Stimulated activated CD4-positive, alpha-beta T cell treated with anti-CD3 and anti-CD28 coated beads, Interleukin-2, amount 100 ng/mL, for 4 hours (primary cell): ENCODE results near the gene MAP2K7.
"Not testable (repeated sequence)": the region's sequence is repeated elsewhere in the genome, so short reads cannot be mapped to it uniquely, and the experiment has no call there.

Source experiments
- DNase-seq: peaks from one replicate; pipeline ENCODE4 v3.0.0-alpha.2; 2020; ENCODE audit warnings: low read depth

Gene MAP2K7

DNA sequence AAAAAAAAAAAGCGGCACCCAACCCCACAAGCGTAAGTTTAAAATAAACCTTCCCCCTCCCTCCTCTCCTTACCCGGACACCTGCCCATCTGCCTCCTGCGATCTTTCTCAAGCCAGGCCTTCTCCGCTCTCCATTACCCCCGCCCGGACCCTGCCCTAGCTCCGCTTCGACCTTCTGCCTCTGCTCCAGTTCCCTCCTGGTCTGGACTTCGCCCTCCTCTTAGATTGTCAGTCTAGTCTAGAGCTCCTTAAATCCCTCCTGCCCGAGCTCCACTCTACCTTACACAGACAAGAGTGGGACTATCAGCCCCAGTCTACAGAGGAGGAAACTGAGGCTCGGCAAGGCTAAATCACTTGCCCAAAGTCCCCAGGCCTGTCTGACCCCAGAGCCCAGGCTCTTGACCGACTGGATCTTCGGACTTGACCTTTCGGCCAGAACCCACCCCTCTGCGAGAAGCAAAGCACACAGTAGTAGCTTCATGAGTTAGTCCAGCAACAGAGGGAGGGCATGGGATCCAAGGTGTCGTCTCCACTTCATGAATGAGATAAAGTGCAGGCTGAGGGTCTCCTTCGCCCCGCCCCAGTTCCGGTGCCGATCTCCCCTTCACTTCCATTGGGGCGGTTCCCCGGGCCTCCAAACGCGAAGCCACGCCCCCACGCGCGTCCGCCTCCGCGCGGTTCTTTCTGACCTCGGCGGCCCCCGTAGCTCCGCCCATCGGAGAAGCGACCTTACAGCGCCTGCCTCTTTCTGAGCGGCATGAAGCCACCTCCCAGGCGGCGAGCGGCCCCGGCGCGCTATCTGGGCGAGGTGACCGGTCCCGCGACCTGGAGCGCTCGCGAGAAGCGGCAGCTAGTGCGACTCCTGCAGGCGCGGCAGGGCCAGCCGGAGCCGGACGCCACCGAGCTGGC lies 16.2 kb downstream of the MAP2K7 start, which contains the start of gene SNAPC2:
Gene SNAPC2 (plus strand): TSS at position 729 of the 909 bp plus-strand sequence. CDS start 29 bp downstream, at position 758.
- DNase-seq: peak; percentile 96

DNA sequence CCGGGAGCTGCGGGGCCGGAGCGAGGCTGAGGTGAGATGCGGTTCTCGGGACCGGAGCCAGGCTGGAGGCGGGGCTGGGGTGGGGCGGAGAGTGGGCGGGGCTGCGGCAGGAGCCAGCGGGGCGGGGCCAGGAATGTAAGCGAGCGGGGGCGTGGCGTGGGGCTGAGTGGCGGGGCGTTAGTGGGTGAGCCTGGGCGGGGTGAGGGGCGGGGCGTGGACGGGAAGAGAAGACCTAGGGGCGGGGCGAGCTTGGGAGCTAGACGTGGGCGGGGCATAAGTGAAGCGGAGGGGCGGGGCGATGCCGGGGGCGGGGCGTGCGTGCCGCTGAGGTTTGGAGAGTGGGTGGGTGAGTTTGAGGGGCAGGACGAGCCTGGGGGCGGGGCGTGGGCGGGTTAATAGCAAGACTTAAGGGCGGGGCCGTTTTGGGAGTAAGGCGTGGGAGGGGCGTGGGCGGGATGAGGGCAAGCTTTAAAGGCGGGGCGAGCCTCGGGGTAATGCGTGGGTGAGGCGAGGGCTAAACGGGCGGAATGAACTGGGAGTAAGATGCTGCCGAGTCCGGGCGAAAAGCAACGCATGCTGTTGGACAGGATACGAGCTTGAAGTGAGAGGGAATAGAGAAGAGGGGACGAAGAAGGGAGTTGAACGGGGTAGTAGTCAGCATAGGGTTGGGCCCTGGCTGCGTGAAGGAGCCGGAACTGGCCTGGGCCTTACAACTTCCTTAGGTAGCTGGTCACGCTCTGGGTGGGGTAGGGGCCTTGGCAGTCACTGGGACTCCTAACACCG lies 17.0 kb downstream of the MAP2K7 start:
- peak; percentile 100 for DNase-seq

DNA sequence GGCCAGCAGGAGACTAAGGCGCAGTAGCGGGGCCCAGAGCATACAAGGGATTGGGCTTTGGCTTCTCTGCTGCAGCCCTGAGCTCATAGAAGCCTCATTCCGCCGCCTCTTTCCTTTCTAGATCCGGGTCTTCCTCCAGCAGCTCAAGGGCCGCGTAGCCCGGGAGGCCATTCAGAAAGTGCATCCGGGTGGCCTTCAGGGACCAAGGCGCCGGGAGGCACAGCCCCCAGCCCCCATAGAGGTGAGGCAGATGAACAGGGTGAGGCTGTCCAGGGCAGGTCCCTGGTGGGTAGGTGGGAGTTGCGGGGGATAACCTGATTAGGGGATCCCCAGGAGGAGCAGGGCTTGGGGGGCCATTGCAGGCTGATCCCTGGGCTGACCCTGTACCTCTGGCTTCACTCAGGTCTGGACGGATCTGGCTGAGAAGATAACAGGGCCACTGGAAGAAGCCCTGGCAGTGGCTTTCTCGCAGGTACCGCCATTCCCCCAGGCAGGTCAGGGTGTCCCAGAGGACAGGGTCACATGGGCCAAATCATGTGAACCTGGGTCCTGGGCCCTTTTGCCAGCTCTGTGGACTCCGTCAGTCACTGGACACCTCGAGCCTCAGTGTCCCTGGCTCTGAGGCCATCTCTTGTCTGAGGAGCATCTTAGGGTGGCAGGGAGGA lies 17.8 kb downstream of the MAP2K7 start:
- DNase-seq: no peak

DNA sequence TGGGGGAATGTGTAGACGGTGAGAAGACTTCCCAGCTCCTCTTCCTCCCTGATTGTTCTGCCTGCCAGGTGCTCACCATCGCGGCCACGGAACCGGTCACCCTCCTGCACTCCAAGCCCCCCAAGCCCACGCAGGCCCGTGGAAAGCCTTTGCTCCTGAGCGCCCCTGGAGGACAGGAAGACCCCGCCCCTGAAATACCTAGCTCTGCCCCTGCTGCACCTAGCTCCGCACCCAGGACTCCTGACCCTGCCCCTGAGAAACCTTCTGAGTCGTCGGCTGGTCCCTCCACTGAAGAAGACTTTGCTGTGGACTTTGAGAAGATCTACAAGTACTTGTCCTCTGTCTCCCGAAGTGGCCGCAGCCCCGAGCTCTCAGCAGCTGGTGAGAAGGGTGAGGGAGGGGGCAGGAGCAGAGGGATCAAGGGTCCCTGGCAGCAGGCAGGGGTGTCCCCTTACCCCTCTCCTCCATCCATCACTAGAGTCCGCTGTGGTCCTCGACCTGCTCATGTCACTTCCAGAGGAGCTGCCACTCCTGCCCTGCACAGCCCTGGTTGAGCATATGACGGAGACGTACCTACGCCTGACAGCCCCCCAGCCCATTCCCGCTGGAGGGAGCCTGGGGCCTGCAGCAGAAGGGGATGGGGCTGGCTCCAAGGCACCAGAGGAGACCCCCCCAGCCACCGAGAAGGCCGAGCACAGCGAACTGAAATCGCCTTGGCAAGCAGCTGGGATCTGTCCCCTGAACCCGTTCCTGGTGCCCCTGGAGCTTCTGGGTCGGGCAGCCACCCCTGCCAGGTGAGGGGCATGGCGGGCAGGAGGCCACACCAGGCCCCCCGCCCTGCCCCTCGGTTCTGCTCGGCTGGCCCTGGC lies 18.5 kb downstream of the MAP2K7 start:
- no peak for DNase-seq

DNA sequence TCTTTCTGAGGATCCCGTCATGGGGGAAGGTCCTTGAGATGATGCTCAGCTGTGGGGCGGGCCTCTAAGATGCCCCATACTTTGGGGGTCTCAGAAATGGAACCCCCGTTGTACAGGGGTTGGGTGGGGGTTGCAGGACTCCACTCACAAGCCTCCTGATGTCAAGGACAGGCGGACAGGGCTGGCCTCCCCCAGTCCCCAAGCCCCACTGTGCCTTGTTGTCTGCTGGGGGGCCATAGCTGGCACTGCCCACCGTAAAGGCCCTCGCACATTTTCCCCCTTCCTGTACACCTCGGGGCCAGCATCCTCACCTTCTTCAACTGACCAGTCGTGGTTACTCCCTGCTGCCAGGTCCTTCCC lies 19.1 kb downstream of the MAP2K7 start:
- DNase-seq: no peak

DNA sequence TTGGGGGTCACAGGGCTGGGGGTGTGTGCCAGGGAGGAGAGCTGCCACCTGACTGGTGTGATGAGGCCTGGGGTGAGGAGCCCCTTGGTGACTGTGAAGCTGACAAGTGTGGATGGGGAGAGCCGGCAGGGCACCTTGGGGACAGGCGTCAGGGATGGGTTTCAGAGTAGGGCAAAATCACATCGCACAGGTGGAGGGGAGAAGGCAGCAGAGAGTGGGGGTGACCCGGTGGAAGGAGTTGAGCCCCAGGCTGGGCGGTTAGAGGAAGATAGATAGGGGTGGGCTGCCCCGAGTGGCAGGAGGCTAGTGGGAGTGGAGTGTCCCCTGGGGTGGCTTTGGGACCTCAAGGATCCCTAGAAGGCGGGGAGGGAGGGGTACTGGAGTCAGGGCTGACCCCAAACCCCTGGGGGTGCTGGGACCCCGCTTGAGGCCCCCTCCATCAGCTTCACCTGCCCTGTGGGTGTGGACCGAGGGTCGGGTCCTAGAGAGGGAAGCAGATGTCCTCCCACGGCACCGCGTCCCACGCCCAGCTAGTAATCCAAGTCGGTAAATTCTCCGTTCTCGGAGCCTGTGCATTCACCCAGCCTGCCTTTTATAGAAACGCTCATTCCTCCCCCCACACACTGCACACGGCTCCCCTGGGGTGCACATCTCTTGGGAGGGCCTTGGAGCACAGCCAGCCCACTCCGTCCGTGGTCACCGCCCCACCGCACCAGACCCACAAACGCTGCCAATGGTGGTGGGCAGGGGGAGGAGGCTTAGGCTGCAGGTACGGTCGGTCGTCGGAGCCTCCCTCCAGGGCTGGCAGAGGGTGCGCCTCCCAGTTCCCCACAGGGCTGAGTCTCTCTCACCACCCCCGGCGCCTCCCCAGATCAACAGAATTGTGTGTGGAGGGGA lies 19.9 kb downstream of the MAP2K7 start:
- DNase-seq: no peak

DNA sequence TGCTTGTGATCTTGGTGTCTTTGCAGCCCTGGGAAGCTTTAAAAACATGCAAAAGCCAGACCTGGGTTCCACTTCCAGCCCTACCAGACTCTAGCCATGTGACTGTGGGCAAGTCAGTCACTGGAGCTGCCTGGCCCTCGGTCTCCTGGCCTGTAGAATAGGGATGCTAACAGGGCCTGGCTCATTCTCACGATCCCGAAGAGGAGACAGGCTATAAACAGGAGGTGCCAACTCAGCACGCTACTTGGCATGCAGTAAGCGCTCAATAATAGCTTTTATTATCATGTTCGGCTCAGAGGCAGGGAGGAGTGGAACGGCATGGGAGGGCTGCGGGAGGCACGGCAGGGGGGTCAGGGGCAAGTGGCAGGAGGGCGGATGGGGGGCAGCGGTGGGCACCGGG lies 20.6 kb downstream of the MAP2K7 start:
- DNase-seq: no peak

DNA sequence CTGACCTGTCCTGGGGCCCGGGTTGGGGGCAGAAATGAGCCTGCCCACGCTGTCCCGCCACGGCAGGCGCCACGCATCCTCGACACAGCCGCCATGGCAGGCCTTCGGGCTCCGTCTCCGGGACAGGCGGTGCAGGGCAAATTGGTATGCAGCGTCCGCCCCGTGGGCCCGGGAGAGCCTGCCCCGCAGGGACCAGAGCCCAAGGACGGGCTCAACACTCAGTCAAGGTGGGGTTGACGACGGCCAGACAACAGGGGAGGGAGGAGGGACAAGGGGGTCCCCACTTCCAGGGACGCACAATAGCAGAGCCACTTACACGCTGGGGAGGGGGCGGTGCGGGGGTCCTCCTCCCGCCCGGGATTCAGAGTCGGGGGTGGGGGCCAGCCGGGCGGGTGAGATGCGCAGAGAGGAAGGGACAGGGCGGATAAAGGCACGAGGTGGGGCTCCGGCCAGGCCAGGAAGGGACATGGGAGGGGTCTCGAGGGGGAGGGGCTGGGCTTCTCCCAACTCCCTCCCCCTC lies 21.0 kb downstream of the MAP2K7 start:
- no peak for DNase-seq

DNA sequence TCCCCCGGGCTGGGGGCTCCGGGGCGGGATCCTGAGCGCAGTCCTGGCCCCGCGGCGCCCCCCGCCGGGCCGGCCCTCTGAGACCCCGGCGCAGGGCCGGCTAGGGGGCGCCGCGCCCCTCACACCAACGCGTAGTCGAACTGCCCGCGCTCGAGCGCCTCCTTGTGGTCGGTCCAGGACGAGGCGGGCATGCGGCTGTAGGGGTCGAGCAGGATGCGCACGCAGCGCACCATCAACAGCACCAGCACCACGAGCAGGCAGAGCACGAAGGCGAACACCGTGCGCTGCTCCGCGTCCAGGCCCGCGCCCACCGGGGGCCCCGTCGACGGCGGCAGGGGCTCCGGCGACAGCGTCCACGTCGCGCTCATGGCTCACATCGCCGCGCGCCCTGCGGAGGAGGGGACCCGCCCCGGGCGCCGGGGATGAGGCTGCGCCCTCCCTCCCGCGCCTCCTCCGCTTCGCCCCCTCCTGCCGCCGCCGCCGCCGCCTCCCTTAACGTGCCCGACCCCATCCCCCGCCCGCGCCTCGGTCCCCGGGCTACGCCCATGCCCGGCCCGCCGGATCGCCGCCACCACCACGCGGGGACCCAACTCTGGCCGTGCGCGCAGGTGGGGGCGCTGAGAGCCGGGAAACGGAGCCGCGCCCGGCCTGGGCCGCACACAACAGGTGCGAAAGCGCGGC lies 21.6 kb downstream of the MAP2K7 start:
- peak; percentile 60 for DNase-seq

DNA sequence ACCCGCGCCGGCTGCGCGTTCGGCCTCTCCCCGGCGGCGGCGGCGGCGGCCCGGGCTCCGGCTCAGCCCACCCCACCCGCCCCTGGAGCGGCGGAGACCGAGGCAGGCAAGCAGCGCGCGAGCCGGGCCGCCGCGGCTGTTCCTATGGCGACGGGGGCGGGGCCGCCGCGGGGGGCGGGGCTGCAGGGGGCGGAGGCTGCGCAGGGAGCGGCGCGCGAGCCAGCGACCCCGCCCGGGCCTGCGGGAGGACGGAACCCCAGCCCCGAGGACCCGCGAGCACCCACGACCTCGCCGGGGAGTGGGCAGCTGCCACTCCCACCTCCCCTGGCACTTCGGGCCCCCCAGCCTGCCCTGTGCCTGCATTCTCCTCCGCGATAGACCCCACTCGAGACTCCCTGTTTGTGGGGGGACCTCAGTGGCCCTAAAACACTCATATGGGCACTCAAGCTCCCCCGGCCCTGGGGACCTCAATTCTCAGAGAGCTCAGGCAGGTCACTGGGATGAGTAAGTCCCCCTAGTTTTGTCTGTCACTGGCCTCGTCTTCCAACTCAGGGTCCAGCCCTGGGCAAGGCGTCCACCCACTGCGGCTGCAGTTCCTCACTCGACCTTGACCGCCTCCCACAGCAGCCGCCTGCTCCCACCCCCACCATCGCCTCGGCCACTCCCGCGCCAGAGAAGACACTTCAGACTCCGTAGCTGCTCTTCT lies 22.5 kb downstream of the MAP2K7 start, which contains the start of gene CTXN1:
Gene CTXN1 (minus strand): TSS at position 115 of the 706 bp plus-strand sequence. CDS start 597 bp downstream, outside the sequence.
- peak; percentile 73 for DNase-seq

DNA sequence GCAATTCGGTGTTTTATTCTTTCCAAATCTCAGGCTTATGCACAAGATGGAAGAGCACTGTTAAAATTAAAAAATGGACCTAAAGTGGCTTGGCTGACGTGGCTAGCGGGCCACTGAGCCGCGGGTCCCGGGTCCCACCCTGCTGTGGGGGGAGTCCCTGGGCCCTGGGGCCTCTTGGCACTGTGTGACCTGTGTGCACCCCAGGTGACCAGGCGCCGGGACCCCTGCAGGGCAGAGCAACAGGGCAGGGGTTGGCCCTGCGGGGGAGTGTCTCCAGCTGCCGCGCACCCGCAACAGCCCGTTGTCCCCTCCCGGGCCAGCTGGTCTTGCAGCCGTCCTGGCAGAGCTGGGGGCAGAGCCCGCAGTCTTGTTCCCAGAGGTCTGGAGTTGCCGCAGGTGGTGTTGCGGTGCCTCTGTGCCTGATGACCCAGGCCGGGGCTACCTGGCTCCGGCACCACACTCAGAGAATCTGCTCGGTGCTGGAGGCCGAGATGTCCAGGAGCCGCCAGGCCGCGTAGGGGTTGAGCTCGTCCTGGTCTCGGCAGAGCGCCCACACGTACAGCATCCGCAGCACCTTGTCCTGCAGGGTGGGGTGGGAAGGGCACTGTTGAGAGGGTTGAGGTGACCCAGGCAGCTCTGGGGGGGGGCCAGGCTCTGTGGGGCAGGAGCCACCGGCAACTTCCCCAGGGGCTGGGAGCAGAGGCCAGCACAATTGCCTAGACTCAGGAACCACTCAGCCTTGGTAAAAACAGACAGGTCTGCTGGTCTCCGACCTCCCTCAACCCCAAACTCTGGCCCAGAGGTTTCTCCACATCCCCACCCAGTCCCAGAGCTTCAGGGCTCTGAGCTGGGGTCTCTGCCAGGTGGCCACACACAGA lies 23.3 kb downstream of the MAP2K7 start:
- no peak for DNase-seq

DNA sequence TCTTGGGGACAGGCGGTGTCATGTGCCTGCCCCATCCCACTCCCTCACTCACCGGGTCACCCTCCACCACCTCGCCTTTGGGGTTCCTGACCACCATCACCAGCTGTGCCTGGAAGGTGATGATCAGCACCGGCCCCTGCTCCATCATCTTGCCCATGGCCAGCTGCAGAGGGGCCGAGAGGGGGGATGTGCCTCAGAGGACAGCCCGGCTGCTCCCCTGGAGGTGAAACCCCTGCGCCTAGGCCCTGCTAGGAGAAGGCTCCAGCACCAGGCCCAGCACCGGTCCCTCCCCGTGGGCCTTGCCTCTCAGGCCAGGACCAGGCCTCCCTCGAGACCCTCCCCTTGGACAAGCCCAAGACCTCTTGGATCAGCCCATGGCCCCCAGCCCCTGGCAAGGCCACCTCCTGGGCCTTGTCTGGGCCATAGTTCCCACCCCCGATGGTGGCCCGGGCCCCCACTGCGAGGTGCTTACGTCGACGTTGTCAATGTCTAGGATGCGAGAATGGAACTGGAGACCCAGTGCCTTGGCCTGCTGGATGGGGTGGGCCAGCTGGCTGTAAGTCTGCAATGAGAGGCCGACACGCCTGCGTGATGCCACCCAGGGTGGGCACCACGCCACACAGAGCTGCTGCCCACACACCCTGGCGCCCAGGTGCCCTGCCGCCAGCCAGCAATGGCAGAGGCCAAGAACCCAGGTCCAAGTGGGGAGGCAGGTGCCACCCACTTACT lies 24.1 kb downstream of the MAP2K7 start:
- DNase-seq: no peak

DNA sequence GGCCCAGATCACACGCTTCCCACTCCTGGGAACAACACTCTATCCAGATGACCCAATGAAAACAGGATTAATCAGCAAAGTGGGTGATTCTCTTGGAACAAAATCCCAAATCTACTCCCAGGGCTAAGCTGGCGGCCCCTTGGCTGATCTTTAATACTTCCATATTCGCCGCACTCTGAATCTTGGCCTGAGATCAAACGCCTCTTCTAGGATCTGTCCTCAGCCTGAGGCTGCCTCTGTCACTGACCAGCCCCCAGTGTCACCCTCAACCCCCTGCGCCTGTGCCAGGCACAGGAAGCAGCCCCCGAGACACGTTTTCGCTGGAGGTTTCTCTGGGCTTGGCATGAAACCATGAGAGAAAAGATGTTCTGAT lies 24.6 kb downstream of the MAP2K7 start:
- no peak for DNase-seq

DNA sequence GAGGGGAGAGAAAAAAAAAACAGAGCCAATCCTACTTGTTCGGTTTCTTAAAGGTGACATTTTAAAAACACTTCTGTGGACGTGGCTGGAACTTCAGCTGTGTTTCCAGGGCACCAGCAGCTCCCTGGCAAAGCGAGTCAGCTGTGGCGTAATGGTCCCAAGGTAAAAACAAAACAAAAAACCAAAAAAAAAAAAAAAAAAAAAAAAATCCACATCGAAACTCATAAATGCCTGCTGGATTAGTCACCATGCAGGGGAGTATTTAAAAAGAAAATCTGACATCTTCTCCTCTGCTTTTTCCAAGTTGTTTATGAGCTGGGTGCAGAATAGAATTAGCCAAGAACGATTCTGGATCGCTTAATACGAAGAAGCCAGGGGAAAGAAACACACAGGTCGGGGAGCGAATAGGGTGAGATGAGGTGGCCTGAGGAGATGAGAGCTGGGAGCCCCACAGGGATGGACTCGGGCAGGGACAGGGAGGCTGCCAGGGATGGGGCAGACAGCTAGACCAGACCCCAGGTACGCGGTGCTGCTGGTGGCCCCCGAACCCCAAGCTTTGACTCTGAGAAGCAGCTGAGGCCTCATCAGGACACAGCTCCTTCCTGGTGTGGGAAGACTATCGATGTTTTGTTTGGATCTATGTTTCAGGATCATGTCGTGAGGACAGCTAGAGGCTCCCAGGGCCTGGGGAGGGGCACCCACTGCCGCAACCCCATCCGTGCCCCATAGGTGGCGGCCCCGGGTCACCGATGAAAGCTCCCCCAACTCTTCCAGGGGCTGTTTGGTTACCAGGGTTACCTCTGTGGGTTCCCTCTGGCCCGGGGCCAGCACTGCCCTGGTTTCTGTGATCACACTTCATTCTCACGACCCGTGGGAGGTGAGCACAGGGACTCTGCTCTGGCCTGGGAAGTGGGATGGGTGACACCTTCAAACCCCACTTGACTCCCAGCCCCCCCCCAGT lies 25.3 kb downstream of the MAP2K7 start:
- no peak for DNase-seq

DNA sequence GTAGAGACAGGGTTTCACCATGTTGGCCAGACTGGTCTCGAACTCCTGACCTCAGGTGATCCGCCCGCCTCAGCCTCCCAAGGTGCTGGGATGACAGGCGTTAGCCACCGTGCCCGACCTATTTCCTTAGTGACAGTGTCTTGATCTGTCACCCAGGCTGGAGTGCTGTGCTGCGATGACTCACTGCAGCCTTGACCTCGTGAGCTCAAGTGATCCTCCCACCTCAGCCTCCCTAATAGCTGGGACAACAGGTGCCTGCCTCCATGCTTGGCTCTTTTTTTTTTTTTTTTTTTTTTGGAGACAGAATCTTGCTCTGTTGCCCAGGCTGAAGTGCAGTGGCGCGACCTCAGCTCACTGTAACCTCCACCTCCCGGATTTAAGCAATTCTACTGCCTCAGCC lies 26.4 kb downstream of the MAP2K7 start:
- not testable (repeated sequence) for DNase-seq

DNA sequence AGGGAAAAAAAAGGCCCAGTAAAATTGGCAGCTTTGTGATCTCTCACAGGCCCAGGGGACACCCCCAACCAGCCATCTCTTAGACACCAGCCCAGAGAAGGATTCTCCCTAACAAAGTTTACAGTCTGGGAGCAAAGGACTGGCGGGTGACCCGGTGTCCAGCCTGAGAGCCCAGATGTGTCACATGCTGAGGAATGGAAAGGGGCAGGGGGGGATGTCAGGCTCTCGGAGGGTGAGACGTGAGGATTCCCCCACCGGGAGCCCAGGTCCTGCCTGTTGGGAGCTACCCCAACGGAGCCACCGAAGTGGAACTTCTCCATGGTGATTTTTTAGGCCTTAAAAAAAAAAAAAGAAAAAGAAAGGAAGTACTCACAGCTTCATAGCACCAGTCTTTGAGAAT lies 27.1 kb downstream of the MAP2K7 start:
- no peak for DNase-seq
